Gastroesophageal sphincter (tissue), 3 donors: ENCODE measurements around the gene PLCB4.
"Not testable (repeated sequence)": the region's sequence is repeated elsewhere in the genome, so short reads cannot be mapped to it uniquely, and the experiment has no call there.

Experiments
- EP300 ChIP-seq: sonication (generic); formaldehyde crosslinking; IDR thresholded peaks from one replicate; pipeline ENCODE4 v1.6.1; 2017; ENCODE audit warnings: antibody characterized with exemption, mild to moderate bottlenecking
- POLR2A ChIP-seq, 2 donors: fragments of 450-650 bp; IDR thresholded peaks; one replicate each; pipeline ENCODE4 v1.6.1; 2017; ENCODE audit warnings: antibody characterized with exemption in 2 of 2, mild to moderate bottlenecking in 2 of 2, moderate library complexity in 1 of 2
- TF ChIP-seq, protein P1 (sequence below), 4 experiments: fragments of 200-600 bp in 2 of 4; fragments of 450-650 bp in 2 of 4; sonication (generic) in 1 of 4; IDR thresholded peaks; one replicate each; pipeline ENCODE4 v1.5.1; 2017 to 2019; ENCODE audit warnings: antibody characterized with exemption in 4 of 4, mild to moderate bottlenecking in 2 of 4, moderate library complexity in 2 of 4

GRCh38 chr20:9385345-9386310, 316.7 kb downstream of the PLCB4 start:
- not testable (repeated sequence) for TF ChIP-seq POLR2A (IDR thresholded peaks at IDR 0.05); EP300
- TF ChIP-seq, protein P1, sequence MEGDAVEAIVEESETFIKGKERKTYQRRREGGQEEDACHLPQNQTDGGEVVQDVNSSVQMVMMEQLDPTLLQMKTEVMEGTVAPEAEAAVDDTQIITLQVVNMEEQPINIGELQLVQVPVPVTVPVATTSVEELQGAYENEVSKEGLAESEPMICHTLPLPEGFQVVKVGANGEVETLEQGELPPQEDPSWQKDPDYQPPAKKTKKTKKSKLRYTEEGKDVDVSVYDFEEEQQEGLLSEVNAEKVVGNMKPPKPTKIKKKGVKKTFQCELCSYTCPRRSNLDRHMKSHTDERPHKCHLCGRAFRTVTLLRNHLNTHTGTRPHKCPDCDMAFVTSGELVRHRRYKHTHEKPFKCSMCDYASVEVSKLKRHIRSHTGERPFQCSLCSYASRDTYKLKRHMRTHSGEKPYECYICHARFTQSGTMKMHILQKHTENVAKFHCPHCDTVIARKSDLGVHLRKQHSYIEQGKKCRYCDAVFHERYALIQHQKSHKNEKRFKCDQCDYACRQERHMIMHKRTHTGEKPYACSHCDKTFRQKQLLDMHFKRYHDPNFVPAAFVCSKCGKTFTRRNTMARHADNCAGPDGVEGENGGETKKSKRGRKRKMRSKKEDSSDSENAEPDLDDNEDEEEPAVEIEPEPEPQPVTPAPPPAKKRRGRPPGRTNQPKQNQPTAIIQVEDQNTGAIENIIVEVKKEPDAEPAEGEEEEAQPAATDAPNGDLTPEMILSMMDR (IDR thresholded peaks at IDR 0.05), result not testable (repeated sequence)
